H1 (cell line): ENCODE measurements around the gene PIGS. TPM values are rescaled to one million over a fixed set of nuclear protein-coding genes. Genes with fewer than 3 reads are reported as not detected.

Experiments
- CTCF ChIA-PET: fragments of 300-600 bp; sonication (Branson Sonifier 250); formaldehyde crosslinking; loops from one replicate; lab custom pipeline; 2021; ENCODE audit not compliant: partially characterized antibody; lab: Charles Lee
- POLR2A ChIA-PET: fragments of 300-600 bp; sonication (Branson Sonifier 250); formaldehyde crosslinking; loops from one replicate; lab custom pipeline; 2021; ENCODE audit warnings: inconsistent platforms; ENCODE audit not compliant: partially characterized antibody; lab: Charles Lee
- DNase-seq, 2 experiments: peaks; one replicate each; pipeline versions ENCODE4 v3.0.0 to v3.0.0-alpha.2; 2010 to 2022; ENCODE audit warnings: low spot score in 2 of 2, low read depth in 1 of 2, mixed read lengths in 1 of 2
- FAIRE-seq: peaks from 2 replicates; lab custom pipeline; 2011; peaks lifted over from hg19 to GRCh38; lab: Jason Lieb, UNC
- H2AFZ ChIP-seq: 2 replicates; pipeline ENCODE4 v1.8.1; 2012; ENCODE audit warnings: low read length, inconsistent platforms
- H2AK5ac ChIP-seq: 2 replicates; pipeline ENCODE4 v1.6.1; 2013; ENCODE audit warnings: low read depth, low read length
- H2BK120ac ChIP-seq: replicated peaks from 2 replicates; pipeline ENCODE3; 2013; ENCODE audit warnings: low read depth, low read length, inconsistent platforms
- H2BK12ac ChIP-seq: 2 replicates; pipeline ENCODE4 v1.6.1; 2013; ENCODE audit warnings: low read depth, low read length
- H2BK15ac ChIP-seq: 2 replicates; pipeline ENCODE4 v1.6.1; 2013; ENCODE audit warnings: low read length
- H2BK20ac ChIP-seq: 2 replicates; pipeline ENCODE4 v1.6.1; 2013; ENCODE audit warnings: low read length
- H2BK5ac ChIP-seq: 2 replicates; pipeline ENCODE4 v1.6.1; 2013; ENCODE audit warnings: low read depth, low read length
- H3K14ac ChIP-seq: 2 replicates; pipeline ENCODE4 v1.6.1; 2013; ENCODE audit warnings: inconsistent platforms; ENCODE audit not compliant: insufficient read length
- H3K18ac ChIP-seq: 2 replicates; pipeline ENCODE4 v1.6.1; 2013; ENCODE audit warnings: low read length; ENCODE audit errors: extremely low read depth
- H3K23ac ChIP-seq: 2 replicates; pipeline ENCODE4 v1.6.1; 2013; ENCODE audit warnings: inconsistent platforms; ENCODE audit not compliant: insufficient read length
- H3K23me2 ChIP-seq: 2 replicates; pipeline ENCODE4 v1.6.1; 2013; ENCODE audit warnings: low read depth, low read length
- H3K27ac ChIP-seq: 2 replicates; pipeline ENCODE4 v1.6.1; 2011; ENCODE audit warnings: low read depth, low read length, inconsistent platforms
- H3K27me3 ChIP-seq, 4 experiments: replicated peaks in 1 of 4; 1 replicate in 1 of 4; 2 replicates in 3 of 4; pipeline versions ENCODE4 v1.6.1 to v1.8.1; 2011 to 2013; ENCODE audit warnings: low read length in 3 of 4, mild to moderate bottlenecking in 3 of 4, inconsistent platforms in 2 of 4, mixed read lengths in 2 of 4, moderate library complexity in 1 of 4; ENCODE audit not compliant: control insufficient read depth in 3 of 4, insufficient read depth in 3 of 4; ENCODE audit errors: extremely low read depth in 1 of 4
- H3K36me3 ChIP-seq, 4 experiments: 2 replicates each; pipeline versions ENCODE4 v1.6.1 to v1.8.1; 2011 to 2013; ENCODE audit warnings: mild to moderate bottlenecking in 4 of 4, low read length in 3 of 4, moderate library complexity in 2 of 4, control low read depth in 1 of 4, inconsistent platforms in 1 of 4; ENCODE audit not compliant: insufficient read depth in 4 of 4, control insufficient read depth in 2 of 4
- H3K4ac ChIP-seq: replicated peaks from 2 replicates; pipeline ENCODE3; 2013; ENCODE audit warnings: low read length, low read depth, mixed read lengths, inconsistent platforms; ENCODE audit not compliant: insufficient read length
- H3K4me1 ChIP-seq, 4 experiments: replicated peaks in 1 of 4; 1 replicate in 1 of 4; 2 replicates in 3 of 4; pipeline versions ENCODE4 v1.6.1 to v1.8.1; 2011 to 2013; ENCODE audit warnings: low read length in 3 of 4, inconsistent platforms in 2 of 4, mixed read lengths in 1 of 4; ENCODE audit not compliant: insufficient read depth in 4 of 4, control insufficient read depth in 3 of 4
- H3K4me2 ChIP-seq, 2 experiments: 2 replicates each; pipeline versions ENCODE4 v1.6.1 to v1.8.1; 2011 to 2013; ENCODE audit warnings: low read depth in 2 of 2, low read length in 2 of 2, control low read depth in 1 of 2, inconsistent platforms in 1 of 2, mild to moderate bottlenecking in 1 of 2; ENCODE audit not compliant: insufficient read depth in 1 of 2
- H3K4me3 ChIP-seq, 4 experiments: fragments of 200-600, 300-600 bp in 1 of 4; sonication (generic), shearing (Covaris generic), sonication (Bioruptor Twin) in 1 of 4; 2 replicates each; pipeline versions ENCODE4 v1.5.1 to v1.8.1; 2011 to 2016; ENCODE audit warnings: low read length in 4 of 4, low read depth in 3 of 4, control low read depth in 2 of 4, inconsistent platforms in 2 of 4, mild to moderate bottlenecking in 2 of 4, mixed read lengths in 1 of 4, moderate library complexity in 1 of 4; ENCODE audit not compliant: insufficient read depth in 2 of 4; ENCODE audit errors: extremely low read depth in 1 of 4
- H3K56ac ChIP-seq: replicated peaks from 2 replicates; pipeline ENCODE3; 2013; ENCODE audit warnings: low read depth, mild to moderate bottlenecking, mixed read lengths, low read length, inconsistent platforms; ENCODE audit not compliant: insufficient read length
- H3K79me1 ChIP-seq: 2 replicates; pipeline ENCODE4 v1.6.1; 2013; ENCODE audit warnings: low read depth, low read length, control low read depth
- H3K79me2 ChIP-seq, 2 experiments: 2 replicates each; pipeline versions ENCODE4 v1.6.1 to v1.8.1; 2012 to 2013; ENCODE audit warnings: low read length in 2 of 2, mild to moderate bottlenecking in 2 of 2, inconsistent platforms in 1 of 2; ENCODE audit not compliant: insufficient read depth in 2 of 2, control insufficient read depth in 1 of 2
- H3K9ac ChIP-seq, 4 experiments: replicated peaks in 1 of 4; 1 replicate in 1 of 4; 2 replicates in 3 of 4; pipeline versions ENCODE4 v1.6.1 to v1.8.1; 2011 to 2013; ENCODE audit warnings: low read depth in 3 of 4, low read length in 3 of 4, control low read depth in 2 of 4, mild to moderate bottlenecking in 2 of 4, moderate library complexity in 2 of 4, inconsistent platforms in 1 of 4; ENCODE audit errors: extremely low read depth in 1 of 4
- H3K9me3 ChIP-seq, 2 experiments: 2 replicates each; pipeline versions ENCODE4 v1.6.1 to v1.8.1; 2012 to 2013; ENCODE audit warnings: mild to moderate bottlenecking in 2 of 2, moderate library complexity in 2 of 2, control low read depth in 1 of 2, inconsistent platforms in 1 of 2, low read depth in 1 of 2, low read length in 1 of 2, mixed read lengths in 1 of 2; ENCODE audit not compliant: insufficient read depth in 2 of 2
- H4K20me1 ChIP-seq, 2 experiments: replicated peaks in 1 of 2; 2 replicates each; pipeline versions ENCODE3 to v1.8.1; 2011 to 2013; ENCODE audit warnings: inconsistent platforms in 2 of 2, low read length in 2 of 2, mild to moderate bottlenecking in 1 of 2; ENCODE audit not compliant: insufficient read depth in 2 of 2, control insufficient read depth in 1 of 2
- H4K5ac ChIP-seq: 2 replicates; pipeline ENCODE4 v1.6.1; 2013; ENCODE audit warnings: low read length, low read depth, mixed read lengths, inconsistent platforms; ENCODE audit not compliant: insufficient read length
- H4K8ac ChIP-seq: 2 replicates; pipeline ENCODE4 v1.8.0; 2013; ENCODE audit warnings: mild to moderate bottlenecking, moderate library complexity, low read length, inconsistent platforms; ENCODE audit not compliant: insufficient read depth; ENCODE audit errors: extremely low read depth
- H4K91ac ChIP-seq: replicated peaks from 2 replicates; pipeline ENCODE3; 2013; ENCODE audit warnings: low read length, mixed read lengths, inconsistent platforms; ENCODE audit not compliant: insufficient read length
- CBX8 ChIP-seq: fragments of 300-800, 300-1000 bp; sonication (generic); IDR thresholded peaks from 2 replicates; pipeline ENCODE4 v1.7.1; 2016; ENCODE audit warnings: low read depth, low read length, borderline replicate concordance
- CTBP2 ChIP-seq: IDR thresholded peaks from 2 replicates; pipeline ENCODE4 v1.7.0; 2011; ENCODE audit warnings: borderline replicate concordance, mild to moderate bottlenecking, moderate library complexity, mixed read lengths, low read length; ENCODE audit not compliant: insufficient read depth, insufficient read length
- JUN ChIP-seq: IDR thresholded peaks from 2 replicates; pipeline ENCODE4 v1.6.1; 2011; ENCODE audit warnings: low read depth, mild to moderate bottlenecking, improper control_type of control experiment, low read length
- KDM4A ChIP-seq: IDR thresholded peaks from one replicate; pipeline ENCODE4 v1.7.1; 2012; ENCODE audit warnings: low read depth, mild to moderate bottlenecking, moderate library complexity, low read length, inconsistent platforms; ENCODE audit not compliant: severe bottlenecking
- PHF8 ChIP-seq: fragments of 200-600 bp; sonication (generic); conservative IDR thresholded peaks from 2 replicates; pipeline ENCODE4 v1.7.1; 2012; ENCODE audit warnings: low read depth, mild to moderate bottlenecking, inconsistent platforms, low read length, moderate library complexity
- SRF ChIP-seq: IDR thresholded peaks from 2 replicates; pipeline ENCODE4 v1.6.1; 2011; ENCODE audit warnings: mild to moderate bottlenecking, low read depth, low read length, moderate library complexity
- WGBS, 2 experiments: shearing (Covaris generic) in 1 of 2; methylation state at CpG; one replicate each; pipeline versions ENCODE4 v1.1.6 to v1.1.7; 2013 to 2015; ENCODE audit warnings: low lambda C conversion rate in 2 of 2, mixed read lengths in 2 of 2, inconsistent platforms in 1 of 2, low coverage in 1 of 2, missing lambda C conversion rate in 1 of 2; ENCODE audit not compliant: insufficient replicate concordance in 2 of 2, insufficient coverage in 1 of 2, insufficient read length in 1 of 2; ENCODE audit errors: extremely low coverage in 1 of 2, missing lambda C conversion rate in 1 of 2; 5-methylcytosine and 5-hydroxymethylcytosine counted together
- polyA plus RNA-seq, 7 experiments: library from polyadenylated mRNA; depleted of rRNA in 3 of 7; stranded (reverse) in 5 of 7; unstranded in 2 of 7; fragments of >200 nt in 5 of 7; fragments of 200-250 nt in 2 of 7; gene quantifications; 1 replicate in 5 of 7; 2 replicates in 1 of 7; 4 replicates in 1 of 7; pipeline versions ENCODE4 v1.2.1 to v1.2.3, GENCODE V29; 2011 to 2013; ENCODE audit warnings: missing spikeins in 2 of 7, mixed read lengths in 2 of 7
- total RNA-seq: library from RNA; stranded (reverse); fragmentation: NEBNext Ultra II Directional; extraction: Animal tissue kit (Norgen Biotek cat#: 25700); gene quantifications from 2 replicates; pipeline ENCODE4 v1.2.1, GENCODE V29; 2021
- TF ChIP-seq, protein P1 (sequence below): IDR thresholded peaks from 2 replicates; pipeline ENCODE4 v1.6.1; 2012; ENCODE audit warnings: inconsistent platforms
- TF ChIP-seq, protein P2 (sequence below): IDR thresholded peaks from 2 replicates; pipeline ENCODE4 v1.6.1; 2012; ENCODE audit warnings: inconsistent platforms

Gene PIGS
- total and polyA plus RNA-seq, 2 of the 8 experiments (the other 6 are each of a cell fraction or from before 2014, with no cell fraction given) = 44.3 to 50.6 TPM

DNA sequence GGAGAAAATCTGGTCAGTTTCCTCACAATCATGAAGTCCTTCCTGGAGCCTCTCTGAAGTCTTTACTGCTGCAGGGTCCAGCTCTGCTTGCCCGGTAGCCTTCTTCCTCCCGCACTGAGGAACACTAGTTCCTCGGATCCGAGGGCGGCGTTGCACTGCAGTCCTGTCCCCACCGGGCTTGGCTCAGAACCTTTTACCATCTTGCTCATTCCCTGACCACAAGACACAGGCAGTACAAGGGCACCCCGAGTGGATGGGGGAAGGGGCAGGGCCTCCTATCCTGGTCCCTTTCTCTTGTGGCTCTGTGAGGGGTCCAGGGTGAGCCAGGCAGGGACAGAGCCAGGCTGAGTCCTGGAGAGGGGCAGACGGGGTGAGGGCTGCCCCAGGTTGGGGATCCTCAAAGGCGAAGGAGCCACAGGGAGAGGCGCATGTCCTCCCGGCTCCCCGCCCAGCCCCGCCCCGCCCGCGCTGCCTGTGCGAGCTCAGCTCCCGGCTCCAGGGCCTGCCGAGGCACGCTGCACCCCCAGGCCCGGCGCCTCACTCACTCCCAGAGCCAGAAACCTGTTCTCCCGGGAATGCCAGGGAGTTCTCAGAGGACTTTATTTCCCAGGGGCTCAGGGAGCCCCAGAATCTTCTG is 63.6 kb downstream of the PIGS start:
- H3K9ac ChIP-seq = 0 out of 7 replicates have a peak overlapping the region, but pooled peaks of 1 of the 4 experiments have one; percentile 7
- H2BK120ac ChIP-seq = no peak overlapping the region
- POLR2A ChIA-PET = interaction anchor here (1.2 kb wide), 1 partner anchor 28 kb away, joined by 4 read pairs; no protein-coding TSS in a partner anchor
- no peaks in the 10 kb centered on the region for H3K79me2 ChIP-seq
- no peak overlapping the region for H3K4me3 ChIP-seq
- no peak overlapping the region for H2BK5ac ChIP-seq
- no peaks in the 10 kb centered on the region for H3K9me3 ChIP-seq
- WGBS, 2 experiments = 52% methylated on average over 17 of the region's 24 CpGs; no CpG with 5 or more reads in 1 of the 2 experiments
- H3K23me2 ChIP-seq = peaks cover 2% of the 10 kb centered on the region; the same call in 1 of the 2 replicates
- H3K27ac ChIP-seq = no peak overlapping the region
- TF ChIP-seq JUN (no peak), KDM4A (peak; percentile 19), PHF8 (no peak), SRF (no peak), CBX8 (no peak), CTBP2 (no peak)
- TF ChIP-seq, protein P1, sequence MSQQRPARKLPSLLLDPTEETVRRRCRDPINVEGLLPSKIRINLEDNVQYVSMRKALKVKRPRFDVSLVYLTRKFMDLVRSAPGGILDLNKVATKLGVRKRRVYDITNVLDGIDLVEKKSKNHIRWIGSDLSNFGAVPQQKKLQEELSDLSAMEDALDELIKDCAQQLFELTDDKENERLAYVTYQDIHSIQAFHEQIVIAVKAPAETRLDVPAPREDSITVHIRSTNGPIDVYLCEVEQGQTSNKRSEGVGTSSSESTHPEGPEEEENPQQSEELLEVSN = peak; percentile 55
- TF ChIP-seq, protein P2, sequence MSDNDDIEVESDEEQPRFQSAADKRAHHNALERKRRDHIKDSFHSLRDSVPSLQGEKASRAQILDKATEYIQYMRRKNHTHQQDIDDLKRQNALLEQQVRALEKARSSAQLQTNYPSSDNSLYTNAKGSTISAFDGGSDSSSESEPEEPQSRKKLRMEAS = peak; percentile 17; the same call in 1 of the 2 replicates
- peaks cover 0 to 17% (median 7%) of the 10 kb centered on the region in 4 experiments; a peak in 6 of 7 replicates for H3K4me1 ChIP-seq
- H4K91ac ChIP-seq = peak overlapping the region; percentile 94
- H2BK20ac ChIP-seq = peak overlapping the region; percentile 80
- no peak overlapping the region for H4K5ac ChIP-seq
- no peaks in the 10 kb centered on the region for H3K79me1 ChIP-seq
- no peak overlapping the region for H3K23ac ChIP-seq
- H4K20me1 ChIP-seq = no peaks in the 10 kb centered on the region
- CTCF ChIA-PET = interaction anchor here (21.4 kb wide), 1 partner anchor 35 kb away, joined by 547 read pairs; no protein-coding TSS in a partner anchor
- peak overlapping the region; percentile 87 for H3K18ac ChIP-seq
- H2BK12ac ChIP-seq = peak overlapping the region; percentile 68; the same call in 1 of the 2 replicates
- peak overlapping the region; percentile 87; the same call in 1 of the 2 replicates for H4K8ac ChIP-seq
- no peak overlapping the region for H3K14ac ChIP-seq
- no peaks in the 10 kb centered on the region for H3K36me3 ChIP-seq
- DNase-seq = peak in 1 of 2 experiments; percentile 65
- peak overlapping the region; percentile 90 for H2AFZ ChIP-seq
- H2BK15ac ChIP-seq = peak overlapping the region; percentile 93
- H3K4ac ChIP-seq = peak overlapping the region; percentile 63
- no peak overlapping the region for H3K56ac ChIP-seq
- peaks cover 0 to 8% (median 4%) of the 10 kb centered on the region in 4 experiments; a peak in 4 of 7 replicates for H3K27me3 ChIP-seq
- FAIRE-seq = no peak
- peak overlapping the region; percentile 26 to 37; a peak in 3 of 4 replicates for H3K4me2 ChIP-seq
- no peak overlapping the region for H2AK5ac ChIP-seq
